Fibroblast of pulmonary artery (primary cell): ENCODE data around the gene SMAD3.
A peak's percentile ranks its signal among the peaks of the same experiment; 100 is the strongest.

ENCODE experiments used
- DNase-seq: peaks from one replicate; pipeline ENCODE4 v3.0.0-alpha.2; 2010; ENCODE audit warnings: low read depth
- H3K4me3 ChIP-seq: replicated peaks from 2 replicates; pipeline ENCODE4 v1.5.1; 2011; ENCODE audit warnings: low read depth, mild to moderate bottlenecking, control low read depth, low read length, moderate library complexity
- TF ChIP-seq, protein P1 (sequence below): IDR thresholded peaks from 2 replicates; pipeline ENCODE4 v1.5.1; 2011; ENCODE audit warnings: mild to moderate bottlenecking, control low read depth, low read length, inconsistent platforms; ENCODE audit errors: missing control alignments

SMAD3 gene

DNA sequence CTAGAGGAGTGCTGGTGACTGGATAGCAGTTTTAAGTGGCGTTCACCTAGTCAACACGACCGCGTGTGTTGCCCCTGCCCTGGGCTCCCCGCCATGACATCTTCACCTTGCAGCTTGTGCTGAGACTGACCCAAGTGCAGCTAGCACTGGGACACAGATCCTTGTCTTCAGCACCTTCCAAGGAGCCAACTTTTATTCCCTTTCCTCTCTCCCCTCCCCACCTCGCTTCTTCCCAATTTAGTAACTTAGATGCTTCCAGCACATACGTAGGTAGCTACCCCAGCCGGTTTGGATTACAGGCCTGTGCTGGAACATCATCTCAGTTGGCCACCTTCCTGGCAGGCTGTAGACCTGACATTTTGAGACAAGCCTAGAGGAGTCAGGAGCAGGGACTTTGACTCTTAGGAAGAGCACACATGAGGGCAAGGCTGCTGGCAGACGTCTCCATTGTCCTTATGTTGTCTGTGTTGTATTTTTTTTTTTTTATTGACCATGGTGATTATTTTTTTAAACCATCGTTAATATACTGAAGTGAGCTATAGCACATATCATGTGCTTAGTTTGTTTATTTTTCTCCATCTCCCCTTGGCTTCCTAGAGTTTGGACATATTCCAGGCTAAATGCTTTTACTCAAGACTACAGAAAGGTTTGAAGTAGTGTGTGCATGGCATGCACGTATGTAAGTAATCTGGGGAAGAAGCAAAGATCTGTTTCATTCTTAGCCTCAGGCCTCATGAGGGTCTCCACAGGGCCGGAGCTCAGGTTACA is 128.0 kb downstream of the SMAD3 start:
- H3K4me3 ChIP-seq: no peak overlapping the region
- TF ChIP-seq, protein P1, sequence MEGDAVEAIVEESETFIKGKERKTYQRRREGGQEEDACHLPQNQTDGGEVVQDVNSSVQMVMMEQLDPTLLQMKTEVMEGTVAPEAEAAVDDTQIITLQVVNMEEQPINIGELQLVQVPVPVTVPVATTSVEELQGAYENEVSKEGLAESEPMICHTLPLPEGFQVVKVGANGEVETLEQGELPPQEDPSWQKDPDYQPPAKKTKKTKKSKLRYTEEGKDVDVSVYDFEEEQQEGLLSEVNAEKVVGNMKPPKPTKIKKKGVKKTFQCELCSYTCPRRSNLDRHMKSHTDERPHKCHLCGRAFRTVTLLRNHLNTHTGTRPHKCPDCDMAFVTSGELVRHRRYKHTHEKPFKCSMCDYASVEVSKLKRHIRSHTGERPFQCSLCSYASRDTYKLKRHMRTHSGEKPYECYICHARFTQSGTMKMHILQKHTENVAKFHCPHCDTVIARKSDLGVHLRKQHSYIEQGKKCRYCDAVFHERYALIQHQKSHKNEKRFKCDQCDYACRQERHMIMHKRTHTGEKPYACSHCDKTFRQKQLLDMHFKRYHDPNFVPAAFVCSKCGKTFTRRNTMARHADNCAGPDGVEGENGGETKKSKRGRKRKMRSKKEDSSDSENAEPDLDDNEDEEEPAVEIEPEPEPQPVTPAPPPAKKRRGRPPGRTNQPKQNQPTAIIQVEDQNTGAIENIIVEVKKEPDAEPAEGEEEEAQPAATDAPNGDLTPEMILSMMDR: no peak
- no peak for DNase-seq

DNA sequence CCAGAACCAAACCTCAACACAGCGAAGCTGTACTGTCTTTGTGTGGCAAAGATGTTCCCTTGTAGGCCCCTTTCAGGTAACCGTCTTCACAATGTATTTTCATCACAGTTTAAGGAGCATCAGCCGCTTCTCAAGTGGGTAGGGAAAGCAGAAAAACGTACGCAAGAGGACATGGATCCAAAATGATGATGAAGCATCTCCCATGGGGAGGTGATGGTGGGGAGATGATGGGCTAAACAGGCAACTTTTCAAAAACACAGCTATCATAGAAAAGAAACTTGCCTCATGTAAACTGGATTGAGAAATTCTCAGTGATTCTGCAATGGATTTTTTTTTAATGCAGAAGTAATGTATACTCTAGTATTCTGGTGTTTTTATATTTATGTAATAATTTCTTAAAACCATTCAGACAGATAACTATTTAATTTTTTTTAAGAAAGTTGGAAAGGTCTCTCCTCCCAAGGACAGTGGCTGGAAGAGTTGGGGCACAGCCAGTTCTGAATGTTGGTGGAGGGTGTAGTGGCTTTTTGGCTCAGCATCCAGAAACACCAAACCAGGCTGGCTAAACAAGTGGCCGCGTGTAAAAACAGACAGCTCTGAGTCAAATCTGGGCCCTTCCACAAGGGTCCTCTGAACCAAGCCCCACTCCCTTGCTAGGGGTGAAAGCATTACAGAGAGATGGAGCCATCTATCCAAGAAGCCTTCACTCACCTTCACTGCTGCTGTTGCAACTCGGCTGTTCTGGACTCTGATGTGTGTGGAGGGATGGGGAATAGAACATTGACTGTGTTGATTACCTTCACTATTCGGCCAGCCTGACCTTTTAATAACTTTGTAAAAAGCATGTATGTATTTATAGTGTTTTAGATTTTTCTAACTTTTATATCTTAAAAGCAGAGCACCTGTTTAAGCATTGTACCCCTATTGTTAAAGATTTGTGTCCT is 129.0 kb downstream of the SMAD3 start:
- H3K4me3 ChIP-seq: no peak overlapping the region
- no peak for DNase-seq
- TF ChIP-seq, protein P1: no peak

DNA sequence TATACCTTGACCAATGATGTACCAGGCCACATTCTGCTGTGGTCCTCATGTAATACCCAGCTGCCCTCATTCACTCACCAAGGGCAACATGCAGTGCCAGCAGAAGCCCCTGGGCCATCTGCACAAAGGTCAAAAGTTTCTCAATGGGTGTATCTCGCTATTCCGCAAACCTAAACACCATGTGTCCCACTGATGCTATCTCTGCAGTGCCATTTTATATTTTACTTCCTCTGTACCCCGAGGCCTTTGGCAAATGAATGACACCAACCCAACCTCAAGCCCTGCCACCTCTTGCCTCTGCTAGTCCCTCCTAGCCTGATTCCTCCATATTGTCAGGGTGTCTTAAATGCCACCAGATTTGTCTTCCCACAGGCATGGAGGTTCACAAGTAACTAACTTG is 129.9 kb downstream of the SMAD3 start:
- no peak overlapping the region for H3K4me3 ChIP-seq
- TF ChIP-seq, protein P1: no peak
- no peak for DNase-seq

DNA sequence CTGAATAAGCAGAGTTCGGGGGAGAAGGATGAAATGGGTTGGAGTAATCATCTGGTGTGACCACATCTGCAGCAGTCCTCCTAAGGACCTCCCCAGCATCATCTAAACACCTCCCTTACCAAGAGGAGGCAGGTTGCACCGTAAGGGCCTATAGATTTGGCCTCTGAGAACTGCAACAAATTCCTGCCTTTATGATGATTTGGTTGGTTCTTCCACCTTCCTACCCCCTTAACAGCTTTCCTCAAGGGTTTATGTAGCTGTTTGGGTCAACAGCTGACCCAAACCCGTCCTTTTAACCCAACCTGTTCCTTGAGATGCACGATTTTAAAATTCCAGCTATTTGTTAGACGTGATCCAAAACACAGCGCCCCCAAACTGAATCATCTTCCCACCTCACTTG is 130.8 kb downstream of the SMAD3 start:
- H3K4me3 ChIP-seq: no peak overlapping the region
- no peak for DNase-seq
- TF ChIP-seq, protein P1: no peak

DNA sequence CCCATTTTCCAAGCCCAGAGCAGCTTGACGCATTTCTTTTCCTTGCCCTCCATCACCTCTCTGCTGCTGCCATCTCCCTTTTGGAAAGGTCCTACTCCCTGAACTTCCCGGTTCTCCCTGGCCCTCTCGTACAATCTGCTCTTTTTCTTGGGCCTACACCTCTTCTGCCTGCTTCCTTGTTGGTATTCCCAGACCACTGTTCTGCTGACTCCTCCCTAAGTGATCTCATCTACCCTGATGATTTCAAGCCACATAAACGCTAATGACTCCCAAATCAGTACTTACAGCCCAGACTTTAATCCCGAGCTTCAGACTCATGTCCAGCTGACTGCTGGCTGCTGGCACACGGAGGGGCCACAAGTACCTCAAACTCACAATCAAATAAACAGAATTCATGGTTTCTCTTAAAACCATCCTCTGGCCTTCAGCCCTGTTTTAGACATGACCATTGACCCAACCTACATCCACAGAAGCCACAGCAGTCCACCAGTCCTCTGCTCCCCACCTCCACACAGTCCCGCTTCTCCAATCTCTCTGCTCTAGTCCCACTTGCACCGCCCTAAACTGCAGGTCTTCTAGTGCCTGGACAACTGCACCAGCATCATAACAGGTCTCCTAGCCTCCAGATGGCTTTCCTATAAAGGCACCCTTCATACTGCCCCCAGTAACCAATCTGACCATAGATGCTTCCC is 131.4 kb downstream of the SMAD3 start:
- TF ChIP-seq, protein P1: no peak
- peak; percentile 64 for DNase-seq
- no peak overlapping the region for H3K4me3 ChIP-seq

DNA sequence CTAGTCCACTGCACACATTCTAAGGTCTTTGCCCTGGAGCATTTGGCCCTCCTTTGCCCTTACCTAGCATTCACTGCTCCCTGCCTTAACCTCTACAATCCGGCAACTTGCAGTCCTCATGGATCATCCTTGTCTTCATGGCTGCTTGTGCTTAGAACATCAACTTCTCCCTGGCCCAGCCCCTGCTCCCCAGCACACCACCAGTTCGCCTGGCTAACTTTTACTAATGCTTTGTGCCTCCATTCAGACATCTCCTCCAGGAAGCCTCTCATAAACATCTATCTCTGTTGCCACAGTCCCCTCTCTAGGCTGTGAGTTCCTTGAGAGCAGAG is 131.9 kb downstream of the SMAD3 start:
- no peak for DNase-seq
- TF ChIP-seq, protein P1: no peak

More for the DNA sequence above, 131.9 kb downstream of the SMAD3 start:
- no peak overlapping the region for H3K4me3 ChIP-seq
